Midbrain (tissue), 1 donor: ENCODE results near the gene GCK.
"Not testable (repeated sequence)": the region's sequence is repeated elsewhere in the genome, so short reads cannot be mapped to it uniquely, and the experiment has no call there.

ENCODE experiments used
- DNase-seq: peaks from one replicate; lab custom pipeline; 2025; lab: John Stamatoyannopoulos, UW

The GCK gene

GRCh38 chr7:44141221-44141850 lies 47.9 kb downstream of the GCK start, which contains the start of gene MYL7:
Gene MYL7, minus strand, starts transcription at chr7:44141332. Its CDS starts 27 bp downstream, at chr7:44141305.
- no peak for DNase-seq

DNA sequence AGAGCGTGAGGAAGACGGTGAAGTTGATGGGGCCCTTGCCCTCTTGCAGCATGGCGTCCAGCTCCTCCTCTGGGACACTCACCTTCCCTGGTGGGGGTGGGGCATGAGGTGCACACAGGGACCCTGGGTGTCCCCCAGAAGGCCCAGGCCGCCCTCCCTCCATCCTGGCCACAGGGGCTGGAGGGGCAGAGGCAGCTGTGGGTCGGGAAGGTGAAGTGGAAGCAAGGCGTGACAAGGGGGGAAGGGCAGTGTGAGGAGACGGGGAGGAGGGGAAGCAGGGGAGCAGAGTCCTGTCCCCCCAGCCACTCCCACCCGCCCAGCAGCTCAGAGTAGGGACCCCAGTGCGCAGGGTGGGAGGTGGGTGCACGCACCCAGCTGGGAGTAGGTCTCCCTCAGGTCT lies 48.9 kb downstream of the GCK start:
- no peak for DNase-seq

DNA sequence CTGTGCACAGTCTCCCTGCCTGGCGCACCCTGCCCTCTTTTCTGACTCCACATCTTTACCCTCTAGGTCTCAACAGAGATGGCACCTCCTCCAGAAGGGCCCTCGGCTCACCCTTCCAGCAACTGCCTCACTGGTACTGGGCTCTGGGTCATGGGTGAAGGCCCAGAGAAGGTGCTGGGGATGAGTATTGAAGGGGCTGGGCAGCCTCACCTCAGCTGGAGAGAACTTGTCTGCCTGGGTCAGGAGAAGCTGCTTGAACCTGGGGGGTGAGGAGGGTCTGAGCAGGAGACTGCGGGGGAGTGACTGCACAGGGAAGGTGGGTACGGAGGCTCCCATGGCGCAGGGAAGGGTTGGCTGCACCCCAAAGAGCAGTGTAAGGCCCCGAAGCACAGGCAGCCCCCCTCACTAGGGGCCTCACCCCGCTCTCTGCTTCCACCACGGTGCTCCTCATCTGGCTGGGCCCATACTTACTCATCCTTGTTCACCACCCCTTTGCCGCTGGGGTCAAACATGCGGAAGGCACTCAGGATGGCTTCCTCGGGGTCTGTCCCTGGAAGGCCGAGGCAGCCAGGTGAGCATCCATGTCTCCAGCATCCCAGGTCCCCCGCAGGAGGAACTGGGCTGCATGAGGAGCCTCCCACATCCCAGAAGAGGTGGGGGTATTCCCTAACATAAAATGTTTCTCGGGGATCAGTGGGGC lies 49.8 kb downstream of the GCK start:
- DNase-seq = no peak

DNA sequence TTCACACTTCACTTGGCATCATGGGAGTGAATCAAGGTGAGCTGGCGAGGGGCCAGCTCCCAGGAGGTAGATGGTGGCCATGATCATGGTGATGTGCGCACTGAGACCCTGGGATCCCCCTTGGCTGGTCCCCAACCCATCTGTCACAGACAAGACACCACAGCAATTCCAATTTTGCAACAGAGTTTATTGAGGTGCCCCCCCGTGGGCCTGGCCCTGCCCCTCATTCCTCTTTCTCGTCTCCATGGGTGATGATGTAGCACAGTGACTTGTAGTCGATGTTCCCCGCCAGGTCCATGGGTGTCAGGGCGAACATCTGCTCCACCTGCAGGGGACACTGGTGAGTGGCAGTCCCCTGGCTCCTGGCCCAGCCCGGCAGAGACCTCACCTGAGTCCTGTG lies 50.5 kb downstream of the GCK start:
- DNase-seq = no peak

DNA sequence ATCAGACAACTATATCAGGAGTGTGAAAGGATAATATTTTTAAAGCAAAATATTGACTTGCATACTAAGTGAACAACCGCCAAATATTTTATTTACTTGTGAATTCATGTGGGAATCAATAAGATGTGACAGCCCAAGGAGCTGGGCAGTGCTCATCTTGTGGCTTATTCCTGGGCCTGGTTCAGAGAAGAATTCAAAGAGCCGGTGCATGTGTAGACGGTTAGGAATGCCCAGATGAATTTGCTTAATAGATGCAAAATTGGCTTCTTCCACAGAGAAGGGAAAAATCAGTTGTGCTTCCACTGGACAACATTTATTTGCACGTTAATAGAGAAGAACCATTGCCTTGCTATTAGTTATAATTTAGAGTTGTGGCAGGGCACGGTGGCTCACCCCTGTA lies 52.5 kb downstream of the GCK start:
- no peak for DNase-seq

- DNase-seq = peak; percentile 32
These were observed 54.2 kb downstream of the GCK start for GRCh38 chr7:44134943-44135628.

GRCh38 chr7:44133295-44133694 lies 55.9 kb downstream of the GCK start:
- DNase-seq = no peak

DNA sequence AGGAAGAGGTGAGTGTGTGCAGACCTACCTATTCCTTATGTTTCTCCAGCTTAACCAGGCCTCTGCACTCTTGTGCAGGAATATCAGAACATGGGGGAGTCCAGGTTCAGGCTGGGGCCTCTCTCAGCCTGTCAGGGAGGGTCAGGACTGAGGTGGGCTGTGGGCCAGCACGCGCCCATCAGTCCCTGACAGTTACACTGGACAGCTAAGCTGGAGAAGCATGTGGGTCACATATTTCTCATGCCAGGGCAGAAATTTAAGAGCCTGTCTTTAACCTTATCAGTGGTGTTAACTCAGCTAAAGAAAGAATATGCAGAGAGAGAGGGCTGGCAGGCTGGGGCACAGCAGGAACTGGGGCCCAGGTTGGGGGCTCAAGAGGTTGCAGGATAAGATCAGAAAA lies 57.2 kb downstream of the GCK start:
- no peak for DNase-seq

DNA sequence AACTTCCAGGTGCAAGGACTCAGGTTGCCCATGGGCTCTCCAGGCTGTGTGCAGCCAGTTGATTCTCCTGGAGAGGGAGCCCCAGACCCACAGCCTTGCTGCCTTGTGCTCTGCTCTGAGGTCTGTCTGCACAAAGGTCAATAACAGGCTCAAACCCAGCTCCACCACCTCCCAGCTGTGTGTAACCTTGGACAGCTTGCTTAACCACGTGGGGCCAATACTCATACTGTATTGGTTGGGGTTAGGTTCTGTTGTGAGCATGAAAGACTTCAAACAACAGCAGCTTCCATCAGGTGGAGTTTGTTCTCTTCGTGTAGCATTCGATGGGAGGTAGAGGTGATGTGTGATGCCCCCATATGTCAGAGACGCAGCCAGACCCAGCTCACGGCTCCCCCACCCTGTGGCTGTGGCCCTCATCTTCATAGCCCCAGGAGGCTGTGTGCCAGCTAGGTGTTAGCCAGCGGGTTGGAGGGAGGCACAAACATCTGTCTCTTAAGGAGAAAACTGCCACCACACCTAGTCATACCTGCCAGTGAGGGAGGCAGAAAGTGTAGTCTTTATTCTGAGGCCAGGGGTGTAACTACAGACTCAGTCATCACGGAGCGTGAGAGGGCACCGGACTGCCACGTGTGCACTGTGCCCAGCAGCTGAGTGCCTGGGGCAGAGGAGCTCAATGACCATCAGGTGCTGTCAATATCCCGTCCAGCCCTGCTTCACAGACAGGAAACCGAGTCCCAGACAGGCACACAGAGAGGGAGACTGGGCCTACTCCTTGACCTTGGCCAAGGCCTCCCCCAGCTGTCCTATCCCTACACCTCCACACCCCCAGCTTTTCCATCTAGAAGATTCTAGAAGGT lies 57.8 kb downstream of the GCK start:
- no peak for DNase-seq

DNA sequence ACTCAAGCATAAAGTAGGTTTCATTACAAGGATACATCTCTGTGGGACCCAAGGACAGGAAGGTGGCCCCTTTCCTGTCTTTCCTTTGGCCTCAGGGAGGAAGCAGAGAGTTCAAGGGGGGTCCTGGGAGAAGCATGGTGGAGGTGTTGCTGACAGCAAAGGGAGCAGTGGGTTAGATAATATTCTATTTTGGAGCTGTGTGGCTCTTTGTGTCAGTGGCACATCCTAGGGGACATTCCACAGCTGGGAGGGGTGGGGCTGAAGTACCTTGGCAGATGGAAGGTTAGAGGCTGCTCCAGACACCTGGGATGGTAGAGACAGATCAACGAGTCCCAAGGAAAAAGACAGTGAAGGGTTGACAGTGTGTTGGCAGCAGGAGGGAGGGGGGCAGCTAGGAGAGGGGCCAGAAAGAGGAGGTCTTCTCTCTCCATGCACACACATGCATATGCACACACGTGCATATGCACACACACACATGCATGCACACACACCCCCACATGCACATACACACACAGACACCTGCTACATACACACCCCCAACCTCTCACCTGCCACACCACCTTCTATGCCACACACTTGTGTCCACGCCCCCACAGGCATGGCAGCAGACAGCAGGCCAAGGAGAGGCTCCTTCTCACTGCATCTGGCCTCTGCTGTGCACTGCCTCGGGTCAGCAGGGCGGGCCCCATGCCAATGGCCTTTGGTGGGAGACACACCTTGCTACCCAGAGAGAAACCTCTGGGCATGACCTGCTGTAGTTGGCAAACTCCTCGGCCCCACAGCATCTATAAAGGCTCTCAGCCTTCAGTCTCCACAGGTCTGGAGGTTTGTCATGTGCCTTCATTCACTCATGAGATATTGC lies 60.3 kb downstream of the GCK start:
- DNase-seq = no peak

GRCh38 chr7:44127161-44127560 lies 62.1 kb downstream of the GCK start:
- DNase-seq = no peak

GRCh38 chr7:44126574-44126973 lies 62.7 kb downstream of the GCK start:
- not testable (repeated sequence) for DNase-seq

DNA sequence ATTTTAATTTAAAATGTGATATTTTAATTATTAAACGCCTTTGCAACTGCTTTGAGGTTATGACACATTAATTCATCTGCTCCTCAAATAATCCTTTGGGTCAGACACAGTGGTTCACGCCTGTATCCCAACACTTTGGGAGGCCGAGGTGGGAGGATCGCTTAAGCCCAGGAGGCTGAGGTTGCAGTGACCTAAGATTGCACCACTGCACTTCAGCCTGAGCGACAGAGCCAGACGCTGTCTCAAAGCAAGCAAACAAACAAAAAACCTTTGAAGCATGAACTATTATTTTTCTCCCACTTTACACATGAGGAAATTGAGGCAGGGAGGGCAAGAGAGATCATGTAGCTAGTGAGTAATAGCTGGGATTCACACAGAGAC lies 64.4 kb downstream of the GCK start:
- no peak for DNase-seq

DNA sequence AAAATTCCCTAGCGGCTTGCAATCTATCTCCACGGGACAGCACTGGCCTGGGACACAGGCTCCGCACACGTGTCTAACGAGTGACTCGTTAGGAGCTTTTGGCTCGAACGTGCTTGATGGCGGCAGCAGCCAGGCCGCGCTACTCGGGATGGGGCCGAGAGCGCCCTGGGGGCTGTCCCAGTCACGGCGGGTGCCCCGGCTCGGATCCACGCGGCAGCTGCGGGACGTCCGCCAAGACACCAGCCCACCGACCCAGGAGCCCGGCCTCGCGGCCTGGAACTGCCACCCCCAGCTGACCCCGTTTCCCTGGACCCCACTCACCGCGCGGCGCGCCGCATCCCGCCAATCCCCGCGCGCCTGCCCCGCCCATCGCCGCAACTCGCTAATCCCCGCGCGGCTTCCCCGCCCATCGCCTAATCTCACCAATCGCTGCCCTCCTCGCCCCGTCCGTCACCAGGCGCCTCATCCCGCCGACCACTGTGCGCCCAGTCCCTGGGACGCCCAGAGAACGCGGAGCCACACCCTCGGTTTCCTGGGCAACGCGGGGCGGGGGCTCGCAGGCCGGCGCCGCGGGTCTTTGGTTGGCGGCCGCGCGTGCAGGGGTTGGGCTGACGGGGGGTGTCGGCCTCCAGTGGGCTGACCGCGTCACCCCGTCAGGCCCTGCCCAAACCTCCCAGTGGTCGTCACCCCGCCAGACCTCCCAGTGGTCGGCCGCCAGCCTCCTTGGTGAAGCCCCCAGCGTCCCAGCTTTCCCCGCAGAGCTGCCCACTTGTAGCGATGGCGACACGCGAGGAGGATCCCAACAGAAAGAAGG lies 65.8 kb downstream of the GCK start, which contains the start of gene POLD2:
Gene POLD2 (minus strand): TSS at position 359 of the 814 bp plus-strand sequence. CDS start 1,495 bp downstream, outside the sequence.
- DNase-seq = peak; percentile 97

- DNase-seq = no peak
These were observed 66.7 kb downstream of the GCK start for GRCh38 chr7:44122529-44122928.

DNA sequence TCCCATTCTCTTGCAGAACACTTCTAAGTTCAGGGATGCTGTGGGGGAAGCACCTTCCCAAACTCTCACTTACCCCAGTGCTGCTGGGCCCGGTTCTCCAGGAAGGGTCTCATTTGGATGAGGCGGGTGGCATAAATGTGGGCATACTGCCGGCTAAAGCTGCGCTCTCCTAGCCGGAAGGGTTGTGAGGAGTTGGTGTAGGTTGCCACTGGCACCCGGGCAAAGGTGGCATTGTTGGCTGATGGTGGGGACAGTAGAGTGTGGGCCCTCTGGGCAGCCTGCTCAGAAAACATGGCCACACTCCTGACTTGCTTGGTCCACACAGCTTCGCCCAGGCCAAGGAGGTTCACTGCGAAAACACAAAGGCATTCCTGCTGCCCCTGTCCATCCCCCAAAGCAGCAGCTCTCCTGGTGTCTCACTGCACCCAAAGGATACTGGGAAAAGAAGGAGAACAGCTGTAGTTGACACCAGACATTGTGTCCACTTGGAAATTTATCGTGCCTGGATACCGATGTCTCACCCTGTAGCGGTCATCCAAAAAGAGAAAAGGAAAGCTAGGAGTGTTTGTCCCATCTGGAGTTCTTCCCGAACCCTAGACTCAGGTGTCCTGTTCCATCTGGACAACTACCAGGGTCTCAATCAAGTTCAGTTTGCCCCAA lies 67.3 kb downstream of the GCK start:
- no peak for DNase-seq

- DNase-seq = no peak
These were observed 68.8 kb downstream of the GCK start for GRCh38 chr7:44120395-44120794.

DNA sequence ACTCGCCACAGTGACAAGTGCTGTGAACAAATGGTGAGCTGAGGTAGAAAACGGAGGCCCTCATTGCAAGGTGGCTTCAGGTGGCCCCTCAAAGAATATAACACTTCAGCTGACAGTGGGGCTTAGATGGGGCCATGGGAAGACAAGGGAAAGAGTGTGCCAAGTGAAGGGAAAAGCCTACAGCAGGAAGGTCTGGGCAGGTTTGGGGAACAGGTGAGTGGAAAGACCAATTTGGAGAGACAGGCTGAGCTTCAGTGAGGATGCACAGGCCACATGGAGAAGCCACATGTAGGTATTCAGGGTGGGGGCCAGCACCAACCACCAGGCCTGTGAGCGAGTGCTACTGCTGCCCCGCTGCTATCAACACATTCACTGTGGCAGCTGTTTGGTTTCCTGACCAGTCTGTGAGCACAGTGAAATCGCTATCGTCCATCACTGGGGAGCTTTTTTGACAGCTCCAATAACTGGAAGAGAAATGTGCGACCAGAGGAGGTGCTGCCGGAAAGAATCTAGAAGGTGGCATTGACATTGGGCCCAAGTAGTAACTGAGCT lies 69.3 kb downstream of the GCK start:
- no peak for DNase-seq

DNA sequence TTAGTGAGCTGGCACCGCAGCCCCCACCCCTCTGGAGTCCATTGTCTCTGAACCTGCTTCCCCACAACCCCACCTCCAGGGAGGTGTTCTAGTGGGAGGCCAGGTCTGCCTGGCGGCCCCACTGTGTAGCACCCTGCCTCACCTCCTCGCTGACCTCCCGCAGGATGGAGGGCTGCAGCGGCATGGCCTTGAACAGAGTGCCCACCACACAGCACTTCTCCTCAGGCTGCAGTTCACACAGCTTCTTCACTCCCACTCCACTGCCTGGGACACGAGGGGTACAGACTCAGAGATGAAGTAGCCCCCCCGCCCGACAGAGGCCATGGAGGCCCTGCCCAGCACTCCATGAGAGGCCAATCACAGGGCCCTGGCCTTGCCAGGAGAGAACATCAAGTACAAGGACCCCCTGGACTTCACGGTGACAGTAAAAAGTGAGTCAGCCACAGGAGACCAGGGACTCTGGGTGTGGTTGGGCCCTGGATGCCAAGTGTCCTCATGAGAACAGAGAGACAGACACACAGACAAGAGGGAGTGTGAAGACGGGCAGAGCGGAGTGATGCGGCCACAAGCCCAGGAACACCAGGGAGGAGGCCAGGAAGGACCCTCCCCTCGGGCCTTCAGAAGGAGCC lies 71.3 kb downstream of the GCK start:
- no peak for DNase-seq
